Loucy (cell line): ENCODE measurements around the gene SLFN13.

Source experiments
- CTCF ChIP-seq: fragments of 200-600 bp; sonication (generic); conservative IDR thresholded peaks from 2 replicates; pipeline ENCODE4 v1.5.1; 2014; ENCODE audit warnings: mild to moderate bottlenecking, antibody characterized with exemption, low read length
- EZH2phosphoT487 ChIP-seq: fragments of 200-600 bp; IDR thresholded peaks from 2 replicates; pipeline ENCODE4 v1.6.1; 2018; ENCODE audit warnings: antibody characterized with exemption, mild to moderate bottlenecking, moderate library complexity, borderline replicate concordance

GRCh38 chr17:35453171-35453570 lies 4.6 kb upstream of the SLFN13 start:
- TF ChIP-seq CTCF, result no peak
- no peak for TF ChIP-seq EZH2phosphoT487
